HepG2 (cell line): Measurements from ENCODE around the gene CACNA1F. TPM values are rescaled to one million over a fixed set of nuclear protein-coding genes. Genes with fewer than 3 reads are reported as not detected.

ENCODE experiments used
- GTF2F1 ChIP-seq: fragments of 150-350 bp; IDR thresholded peaks from 2 replicates; pipeline ENCODE4 v1.6.1; 2014; ENCODE audit warnings: low read length
- HMGA1 ChIP-seq: sonication (generic); formaldehyde crosslinking; conservative IDR thresholded peaks from 2 replicates; pipeline ENCODE4 v1.4.0; 2020; ENCODE audit warnings: missing genetic modification reagents
- NR1H2 ChIP-seq: sonication (generic); formaldehyde crosslinking; IDR thresholded peaks from 2 replicates; pipeline ENCODE4 v1.8.1; 2022; ENCODE audit warnings: low read depth, missing genetic modification reagents, borderline replicate concordance
- ONECUT2 ChIP-seq: sonication (generic); formaldehyde crosslinking; IDR thresholded peaks from 2 replicates; pipeline ENCODE4 v1.4.0; 2020; ENCODE audit warnings: missing genetic modification reagents
- RCOR2 ChIP-seq: IDR thresholded peaks from 2 replicates; pipeline ENCODE4 v1.6.1; 2016; ENCODE audit warnings: missing biosample characterization, missing genetic modification reagents
- SMAD1 ChIP-seq: sonication (generic); formaldehyde crosslinking; IDR thresholded peaks from 2 replicates; pipeline ENCODE4 v1.4.0; 2020; ENCODE audit warnings: missing genetic modification reagents, low read depth, mild to moderate bottlenecking, borderline replicate concordance
- XBP1 ChIP-seq: sonication (generic); formaldehyde crosslinking; IDR thresholded peaks from 2 replicates; pipeline ENCODE4 v1.5.0; 2020; ENCODE audit warnings: missing genetic modification reagents
- ZFP37 ChIP-seq: sonication (generic); formaldehyde crosslinking; IDR thresholded peaks from 2 replicates; pipeline ENCODE4 v1.4.0; 2020; ENCODE audit warnings: missing genetic modification reagents, borderline replicate concordance
- ZNF121 ChIP-seq: sonication (generic); formaldehyde crosslinking; IDR thresholded peaks from 2 replicates; pipeline ENCODE4 v1.5.0; 2020; ENCODE audit warnings: mild to moderate bottlenecking, missing genetic modification reagents
- ZNF138 ChIP-seq: sonication (generic); formaldehyde crosslinking; IDR thresholded peaks from 2 replicates; pipeline ENCODE4 v1.5.0; 2020; ENCODE audit warnings: mild to moderate bottlenecking, low read depth, missing genetic modification reagents
- ZNF253 ChIP-seq: sonication (generic); formaldehyde crosslinking; IDR thresholded peaks from 2 replicates; pipeline ENCODE4 v1.8.0; 2022; ENCODE audit warnings: mild to moderate bottlenecking, missing genetic modification reagents, borderline replicate concordance
- ZNF30 ChIP-seq: sonication (generic); formaldehyde crosslinking; IDR thresholded peaks from 2 replicates; pipeline ENCODE4 v1.5.0; 2020; ENCODE audit warnings: mild to moderate bottlenecking, missing genetic modification reagents
- ZNF496 ChIP-seq: sonication (generic); formaldehyde crosslinking; IDR thresholded peaks from 2 replicates; pipeline ENCODE4 v1.8.1; 2023; ENCODE audit warnings: mild to moderate bottlenecking, moderate library complexity, missing genetic modification reagents; ENCODE audit not compliant: insufficient replicate concordance
- ZNF772 ChIP-seq: sonication (generic); formaldehyde crosslinking; IDR thresholded peaks from 2 replicates; pipeline ENCODE4 v1.5.0; 2020; ENCODE audit warnings: mild to moderate bottlenecking, missing genetic modification reagents
- ZNF776 ChIP-seq: sonication (generic); formaldehyde crosslinking; IDR thresholded peaks from 2 replicates; pipeline ENCODE4 v1.4.0; 2020; ENCODE audit warnings: mild to moderate bottlenecking, missing genetic modification reagents
- ZSCAN25 ChIP-seq: sonication (generic); formaldehyde crosslinking; IDR thresholded peaks from 2 replicates; pipeline ENCODE4 v1.8.0; 2022; ENCODE audit warnings: mild to moderate bottlenecking, missing genetic modification reagents
- polyA plus RNA-seq, 8 experiments: library from polyadenylated mRNA; depleted of rRNA in 3 of 8; stranded (reverse) in 7 of 8; unstranded in 1 of 8; fragments of >200 nt; fragmentation: Illumina TruSeq in 4 of 8; extraction: Trizol in 4 of 8; gene quantifications; 2 replicates each; pipeline versions ENCODE4 v1.2.1 to v1.2.3, GENCODE V29; 2011 to 2016; ENCODE audit warnings: low read depth in 4 of 8, missing spikeins in 1 of 8, mixed read lengths in 1 of 8; ENCODE audit not compliant: insufficient read depth in 1 of 8
- total RNA-seq, 5 experiments: library from RNA; depleted of rRNA; stranded (reverse); fragments of >200 nt; fragmentation: Illumina TruSeq; extraction: Trizol; gene quantifications; 2 replicates each; pipeline ENCODE4 v1.2.3, GENCODE V29; 2016; ENCODE audit warnings: low read depth in 1 of 5
- TF ChIP-seq, protein P1 (sequence below): IDR thresholded peaks from 2 replicates; pipeline ENCODE4 v1.4.0; 2020; ENCODE audit warnings: mild to moderate bottlenecking, missing genetic modification reagents
- TF ChIP-seq, protein P2 (sequence below): sonication (generic); formaldehyde crosslinking; IDR thresholded peaks from 2 replicates; pipeline ENCODE4 v1.4.0; 2020; ENCODE audit warnings: missing genetic modification reagents, borderline replicate concordance

Gene CACNA1F
- total and polyA plus RNA-seq, 2 of the 13 experiments (the other 11 are each of a cell fraction or from before 2014, with no cell fraction given): 0.03 TPM; not detected in 1

DNA sequence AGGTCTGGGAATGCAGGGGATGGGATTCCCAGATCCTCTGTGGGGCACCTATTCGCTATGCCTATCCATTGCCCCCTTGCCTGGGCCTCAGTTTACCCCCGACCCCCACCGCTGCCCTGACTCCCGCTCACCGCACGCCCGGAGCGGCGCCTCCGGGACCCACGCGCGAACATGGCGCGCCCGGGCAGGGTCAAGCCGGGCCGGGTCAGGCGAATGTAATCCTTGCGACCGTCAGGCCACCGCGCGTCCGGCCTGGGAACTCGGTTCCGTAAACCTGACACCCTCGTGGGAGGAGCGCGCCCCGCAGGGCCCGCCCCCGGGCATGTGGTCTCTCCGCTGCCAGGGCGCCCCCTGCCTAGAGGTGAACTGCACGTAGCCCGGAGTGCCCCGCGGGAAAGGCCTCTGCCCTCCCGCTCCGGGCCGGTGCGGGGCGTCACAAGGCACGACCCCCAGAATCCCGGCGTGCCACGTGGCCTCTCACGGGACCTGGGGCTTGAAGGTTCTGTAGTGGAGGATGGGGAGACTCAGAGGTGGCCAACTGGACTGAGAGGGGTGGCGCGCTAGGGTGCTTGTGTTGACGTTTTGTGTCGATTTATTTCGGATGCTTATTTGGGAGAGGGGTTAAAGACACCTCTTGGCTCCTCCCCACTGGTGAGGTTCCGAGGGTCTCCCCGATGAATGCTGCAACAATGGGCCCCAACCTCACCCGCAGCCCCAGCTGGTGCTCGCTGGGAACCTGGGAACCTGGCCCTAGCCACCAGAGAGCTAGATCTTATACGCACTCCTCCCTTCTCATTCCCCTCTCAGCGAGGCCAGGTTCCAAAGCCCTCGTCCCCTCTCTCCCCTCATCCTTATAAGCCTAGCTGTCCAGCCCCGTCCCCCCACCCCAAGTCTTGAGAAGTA lies 46.8 kb downstream of the CACNA1F start, which contains the start of gene PRICKLE3 (continued):
- TF ChIP-seq, protein P1, sequence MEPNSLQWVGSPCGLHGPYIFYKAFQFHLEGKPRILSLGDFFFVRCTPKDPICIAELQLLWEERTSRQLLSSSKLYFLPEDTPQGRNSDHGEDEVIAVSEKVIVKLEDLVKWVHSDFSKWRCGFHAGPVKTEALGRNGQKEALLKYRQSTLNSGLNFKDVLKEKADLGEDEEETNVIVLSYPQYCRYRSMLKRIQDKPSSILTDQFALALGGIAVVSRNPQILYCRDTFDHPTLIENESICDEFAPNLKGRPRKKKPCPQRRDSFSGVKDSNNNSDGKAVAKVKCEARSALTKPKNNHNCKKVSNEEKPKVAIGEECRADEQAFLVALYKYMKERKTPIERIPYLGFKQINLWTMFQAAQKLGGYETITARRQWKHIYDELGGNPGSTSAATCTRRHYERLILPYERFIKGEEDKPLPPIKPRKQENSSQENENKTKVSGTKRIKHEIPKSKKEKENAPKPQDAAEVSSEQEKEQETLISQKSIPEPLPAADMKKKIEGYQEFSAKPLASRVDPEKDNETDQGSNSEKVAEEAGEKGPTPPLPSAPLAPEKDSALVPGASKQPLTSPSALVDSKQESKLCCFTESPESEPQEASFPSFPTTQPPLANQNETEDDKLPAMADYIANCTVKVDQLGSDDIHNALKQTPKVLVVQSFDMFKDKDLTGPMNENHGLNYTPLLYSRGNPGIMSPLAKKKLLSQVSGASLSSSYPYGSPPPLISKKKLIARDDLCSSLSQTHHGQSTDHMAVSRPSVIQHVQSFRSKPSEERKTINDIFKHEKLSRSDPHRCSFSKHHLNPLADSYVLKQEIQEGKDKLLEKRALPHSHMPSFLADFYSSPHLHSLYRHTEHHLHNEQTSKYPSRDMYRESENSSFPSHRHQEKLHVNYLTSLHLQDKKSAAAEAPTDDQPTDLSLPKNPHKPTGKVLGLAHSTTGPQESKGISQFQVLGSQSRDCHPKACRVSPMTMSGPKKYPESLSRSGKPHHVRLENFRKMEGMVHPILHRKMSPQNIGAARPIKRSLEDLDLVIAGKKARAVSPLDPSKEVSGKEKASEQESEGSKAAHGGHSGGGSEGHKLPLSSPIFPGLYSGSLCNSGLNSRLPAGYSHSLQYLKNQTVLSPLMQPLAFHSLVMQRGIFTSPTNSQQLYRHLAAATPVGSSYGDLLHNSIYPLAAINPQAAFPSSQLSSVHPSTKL (CRISPR knock-in tag): peak; percentile 37; the same call in 1 of the 2 replicates
- TF ChIP-seq ZFP37 (CRISPR knock-in tag): no peak
- no peak for TF ChIP-seq GTF2F1
- no peak for TF ChIP-seq ZNF30
- TF ChIP-seq HMGA1 (CRISPR knock-in tag): no peak
- no peak for TF ChIP-seq ZNF121 (CRISPR knock-in tag)
- no peak for TF ChIP-seq ZNF776
- no peak for TF ChIP-seq ZSCAN25 (CRISPR knock-in tag)
- TF ChIP-seq ONECUT2 (CRISPR knock-in tag): no peak
- no peak for TF ChIP-seq RCOR2
- 0 out of 2 replicates have a peak, but pooled peaks have one; percentile 42 for TF ChIP-seq ZNF772
- TF ChIP-seq ZNF253 (CRISPR knock-in tag): no peak
- no peak for TF ChIP-seq ZNF138 (CRISPR knock-in tag)
- no peak for TF ChIP-seq ZNF496 (CRISPR knock-in tag)
- TF ChIP-seq, protein P2, sequence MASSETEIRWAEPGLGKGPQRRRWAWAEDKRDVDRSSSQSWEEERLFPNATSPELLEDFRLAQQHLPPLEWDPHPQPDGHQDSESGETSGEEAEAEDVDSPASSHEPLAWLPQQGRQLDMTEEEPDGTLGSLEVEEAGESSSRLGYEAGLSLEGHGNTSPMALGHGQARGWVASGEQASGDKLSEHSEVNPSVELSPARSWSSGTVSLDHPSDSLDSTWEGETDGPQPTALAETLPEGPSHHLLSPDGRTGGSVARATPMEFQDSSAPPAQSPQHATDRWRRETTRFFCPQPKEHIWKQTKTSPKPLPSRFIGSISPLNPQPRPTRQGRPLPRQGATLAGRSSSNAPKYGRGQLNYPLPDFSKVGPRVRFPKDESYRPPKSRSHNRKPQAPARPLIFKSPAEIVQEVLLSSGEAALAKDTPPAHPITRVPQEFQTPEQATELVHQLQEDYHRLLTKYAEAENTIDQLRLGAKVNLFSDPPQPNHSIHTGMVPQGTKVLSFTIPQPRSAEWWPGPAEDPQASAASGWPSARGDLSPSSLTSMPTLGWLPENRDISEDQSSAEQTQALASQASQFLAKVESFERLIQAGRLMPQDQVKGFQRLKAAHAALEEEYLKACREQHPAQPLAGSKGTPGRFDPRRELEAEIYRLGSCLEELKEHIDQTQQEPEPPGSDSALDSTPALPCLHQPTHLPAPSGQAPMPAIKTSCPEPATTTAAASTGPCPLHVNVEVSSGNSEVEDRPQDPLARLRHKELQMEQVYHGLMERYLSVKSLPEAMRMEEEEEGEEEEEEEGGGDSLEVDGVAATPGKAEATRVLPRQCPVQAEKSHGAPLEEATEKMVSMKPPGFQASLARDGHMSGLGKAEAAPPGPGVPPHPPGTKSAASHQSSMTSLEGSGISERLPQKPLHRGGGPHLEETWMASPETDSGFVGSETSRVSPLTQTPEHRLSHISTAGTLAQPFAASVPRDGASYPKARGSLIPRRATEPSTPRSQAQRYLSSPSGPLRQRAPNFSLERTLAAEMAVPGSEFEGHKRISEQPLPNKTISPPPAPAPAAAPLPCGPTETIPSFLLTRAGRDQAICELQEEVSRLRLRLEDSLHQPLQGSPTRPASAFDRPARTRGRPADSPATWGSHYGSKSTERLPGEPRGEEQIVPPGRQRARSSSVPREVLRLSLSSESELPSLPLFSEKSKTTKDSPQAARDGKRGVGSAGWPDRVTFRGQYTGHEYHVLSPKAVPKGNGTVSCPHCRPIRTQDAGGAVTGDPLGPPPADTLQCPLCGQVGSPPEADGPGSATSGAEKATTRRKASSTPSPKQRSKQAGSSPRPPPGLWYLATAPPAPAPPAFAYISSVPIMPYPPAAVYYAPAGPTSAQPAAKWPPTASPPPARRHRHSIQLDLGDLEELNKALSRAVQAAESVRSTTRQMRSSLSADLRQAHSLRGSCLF (CRISPR knock-in tag): no peak
- TF ChIP-seq SMAD1 (CRISPR knock-in tag): peak; percentile 50; the same call in 1 of the 2 replicates
- TF ChIP-seq XBP1 (CRISPR knock-in tag): no peak
- no peak for TF ChIP-seq NR1H2 (CRISPR knock-in tag)
